Endothelial cell of umbilical vein (primary cell): ENCODE measurements around the gene PYGO1. TPM values are rescaled to one million over a fixed set of nuclear protein-coding genes. Genes with fewer than 3 reads are reported as not detected.
A peak's percentile ranks its signal among the peaks of the same experiment; 100 is the strongest.

Experiments
- BruUV-seq: library from RNA; stranded (reverse); fragments of 400-500 nt; replicated peaks from 2 replicates; lab custom pipeline; 2021; lab: Mats Ljungman, UMichigan
- CTCF ChIA-PET: fragments of 300-600, 350-600 bp; sonication (Branson Sonifier 250); formaldehyde crosslinking; loops from one replicate; lab custom pipeline; 2021; ENCODE audit warnings: antibody characterized with exemption, inconsistent platforms; lab: Charles Lee
- POLR2A ChIA-PET: fragments of 300-600, 350-600 bp; sonication (Branson Sonifier 250); formaldehyde crosslinking; loops from one replicate; lab custom pipeline; 2021; ENCODE audit warnings: antibody characterized with exemption, inconsistent platforms; lab: Charles Lee
- DNase-seq: peaks from one replicate; pipeline ENCODE4 v3.0.0-alpha.2; 2011; ENCODE audit warnings: low read depth, low spot score
- FAIRE-seq: peaks from 2 replicates; lab custom pipeline; 2011; peaks lifted over from hg19 to GRCh38; lab: Jason Lieb, UNC
- H2AFZ ChIP-seq: 2 replicates; pipeline ENCODE4 v1.6.0; 2012; ENCODE audit warnings: low read depth, low read length, control low read depth, inconsistent platforms
- H3K27ac ChIP-seq: 2 replicates; pipeline ENCODE4 v1.5.1; 2011; ENCODE audit warnings: low read depth, mild to moderate bottlenecking, control low read depth, low read length, moderate library complexity; ENCODE audit not compliant: insufficient read depth
- H3K27me3 ChIP-seq, 2 experiments: 2 replicates each; pipeline versions ENCODE4 v1.6.0 to v1.6.1; 2011; ENCODE audit warnings: low read length in 2 of 2, mixed read lengths in 1 of 2; ENCODE audit not compliant: control insufficient read depth in 2 of 2, insufficient read depth in 2 of 2
- H3K36me3 ChIP-seq, 2 experiments: 2 replicates in 1 of 2; 3 replicates in 1 of 2; pipeline ENCODE4 v1.5.1; 2011; ENCODE audit warnings: low read length in 2 of 2, mild to moderate bottlenecking in 1 of 2, moderate library complexity in 1 of 2; ENCODE audit not compliant: control insufficient read depth in 2 of 2, insufficient read depth in 2 of 2; ENCODE audit errors: extremely low read depth in 1 of 2
- H3K4me1 ChIP-seq: 3 replicates; pipeline ENCODE4 v1.5.1; 2011; ENCODE audit warnings: mild to moderate bottlenecking, low read length; ENCODE audit not compliant: control insufficient read depth, insufficient read depth; ENCODE audit errors: extremely low read depth
- H3K4me2 ChIP-seq: 2 replicates; pipeline ENCODE4 v1.6.1; 2011; ENCODE audit warnings: low read length, control low read depth, mixed read lengths; ENCODE audit not compliant: insufficient read depth
- H3K4me3 ChIP-seq, 3 experiments: fragments of 200-600 bp in 1 of 3; sonication (generic), shearing (Covaris generic) in 1 of 3; replicated peaks in 1 of 3; 2 replicates each; pipeline ENCODE4 v1.5.1; 2011 to 2016; ENCODE audit warnings: control low read depth in 3 of 3, low read length in 3 of 3, mild to moderate bottlenecking in 2 of 3, inconsistent platforms in 1 of 3, low read depth in 1 of 3, moderate library complexity in 1 of 3; ENCODE audit not compliant: insufficient read depth in 1 of 3
- H3K79me2 ChIP-seq: 2 replicates; pipeline ENCODE4 v1.6.0; 2012; ENCODE audit warnings: low read length, inconsistent platforms; ENCODE audit not compliant: control insufficient read depth, insufficient read depth
- H3K9ac ChIP-seq: replicated peaks from 2 replicates; pipeline ENCODE3; 2011; ENCODE audit warnings: low read length, control low read depth; ENCODE audit not compliant: insufficient read depth; ENCODE audit errors: extremely low read depth
- H3K9me1 ChIP-seq: replicated peaks from 3 replicates; pipeline ENCODE4 v1.6.0; 2011; ENCODE audit warnings: mild to moderate bottlenecking, low read length; ENCODE audit not compliant: control insufficient read depth, insufficient read depth; ENCODE audit errors: extremely low read depth
- H3K9me3 ChIP-seq: replicated peaks from 2 replicates; pipeline ENCODE4 v1.5.1; 2012; ENCODE audit warnings: low read length, inconsistent platforms; ENCODE audit not compliant: control insufficient read depth, insufficient read depth
- H4K20me1 ChIP-seq: replicated peaks from 2 replicates; pipeline ENCODE3; 2011; ENCODE audit warnings: mild to moderate bottlenecking, low read length; ENCODE audit not compliant: control insufficient read depth, insufficient read depth; ENCODE audit errors: extremely low read depth
- EZH2 ChIP-seq: IDR thresholded peaks from 2 replicates; pipeline ENCODE4 v1.6.1; 2012; ENCODE audit warnings: borderline replicate concordance, low read depth, mild to moderate bottlenecking, moderate library complexity, low read length, inconsistent platforms; ENCODE audit not compliant: severe bottlenecking
- FOS ChIP-seq: IDR thresholded peaks from 2 replicates; pipeline ENCODE4 v1.6.1; 2011; ENCODE audit warnings: mild to moderate bottlenecking, low read length, moderate library complexity, borderline replicate concordance; ENCODE audit not compliant: insufficient read depth
- GATA2 ChIP-seq: IDR thresholded peaks from 2 replicates; pipeline ENCODE4 v1.7.0; 2011; ENCODE audit warnings: low read depth, mild to moderate bottlenecking, moderate library complexity, mixed read lengths, low read length; ENCODE audit not compliant: insufficient read length, insufficient read depth
- JUN ChIP-seq: IDR thresholded peaks from 2 replicates; pipeline ENCODE4 v1.6.1; 2011; ENCODE audit warnings: borderline replicate concordance, low read depth; ENCODE audit not compliant: insufficient read length, insufficient read depth
- MAX ChIP-seq: IDR thresholded peaks from 2 replicates; pipeline ENCODE4 v1.6.1; 2011; ENCODE audit not compliant: insufficient read depth, insufficient read length
- MYC ChIP-seq: IDR thresholded peaks from one replicate; pipeline ENCODE4 v1.6.1; 2011; ENCODE audit warnings: mild to moderate bottlenecking, low read depth, low read length
- POLR2A ChIP-seq: IDR thresholded peaks from 2 replicates; pipeline ENCODE4 v1.6.1; 2012; ENCODE audit warnings: low read depth, mild to moderate bottlenecking, control low read depth, low read length
- POLR2AphosphoS5 ChIP-seq: IDR thresholded peaks from 2 replicates; pipeline ENCODE4 v1.6.1; 2012; ENCODE audit warnings: low read depth, mild to moderate bottlenecking, control low read depth, low read length, moderate library complexity; ENCODE audit not compliant: insufficient read depth
- dilution Hi-C: fragments of 300-500 bp; cut with MboI; formaldehyde crosslinking; loops from one replicate; pipeline ENCODE4 v1.15.0; 2019; ENCODE audit warnings: low sequenced_read_pairs; ENCODE audit not compliant: extremely low pct_ligation_motif_present
- intact Hi-C: fragments of 100-400 bp; cut with micrococcal nuclease; formaldehyde crosslinking; loops from one replicate; pipeline ENCODE4 v1.10.0; 2022
- polyA plus RNA-seq, 4 experiments: library from polyadenylated mRNA; depleted of rRNA in 3 of 4; stranded (reverse) in 3 of 4; unstranded in 1 of 4; fragments of >200 nt; gene quantifications; 2 replicates each; pipeline versions ENCODE4 v1.2.1 to v1.2.3, GENCODE V29; 2011 to 2012; ENCODE audit warnings: missing spikeins in 1 of 4
- total RNA-seq: library from RNA; stranded (reverse); gene quantifications from 2 replicates; pipeline ENCODE4 v1.2.3, GENCODE V29; 2021

The PYGO1 gene
- total and polyA plus RNA-seq, 2 donors (not counting 3 experiments of a cell fraction or from before 2014, with no cell fraction given) = 1.9 to 7.6 TPM

GRCh38 chr15:55562601-55563000 is 25.5 kb downstream of the PYGO1 start:
- H3K9ac ChIP-seq = no peak overlapping the region
- no peaks in the 10 kb centered on the region for H3K9me1 ChIP-seq
- FAIRE-seq = no peak
- BruUV-seq = no TSS peak
- no peaks in the 10 kb centered on the region for H3K9me3 ChIP-seq
- no peaks in the 10 kb centered on the region for H3K27me3 ChIP-seq
- DNase-seq = no peak
- H2AFZ ChIP-seq = no peak overlapping the region
- H4K20me1 ChIP-seq = no peaks in the 10 kb centered on the region
- POLR2A ChIA-PET = no interaction called here
- TF ChIP-seq EZH2 (no peak), JUN (no peak), POLR2AphosphoS5 (no peak)
- H3K4me3 ChIP-seq = no peak overlapping the region
- H3K4me2 ChIP-seq = no peak overlapping the region
- H3K36me3 ChIP-seq = no peaks in the 10 kb centered on the region
- H3K79me2 ChIP-seq = no peaks in the 10 kb centered on the region
- intact Hi-C loops (loop anchor here (1.0 kb wide), 1 partner anchor 16 kb away; no protein-coding TSS in a partner anchor), dilution Hi-C loops (no loop called here)
- CTCF ChIA-PET = no interaction called here
- no peaks in the 10 kb centered on the region for H3K4me1 ChIP-seq
- H3K27ac ChIP-seq = no peak overlapping the region

GRCh38 chr15:55555089-55555488 is 33.1 kb downstream of the PYGO1 start:
- no peak for TF ChIP-seq EZH2
- TF ChIP-seq FOS = no peak
- TF ChIP-seq POLR2AphosphoS5 = no peak
- no peak for TF ChIP-seq JUN
- no peak for TF ChIP-seq MYC
- TF ChIP-seq POLR2A = no peak
- TF ChIP-seq MAX = no peak
- TF ChIP-seq GATA2 = no peak
- BruUV-seq = no TSS peak
- FAIRE-seq (no peak), DNase-seq (peak; percentile 8)
- intact Hi-C loops (no loop called here), dilution Hi-C loops (no loop called here)
- H4K20me1 ChIP-seq = no peaks in the 10 kb centered on the region
- no peaks in the 10 kb centered on the region for H3K4me1 ChIP-seq
- H3K9ac ChIP-seq = no peak overlapping the region
- H3K27me3 ChIP-seq = no peaks in the 10 kb centered on the region
- H3K79me2 ChIP-seq = no peaks in the 10 kb centered on the region
- no peak overlapping the region for H3K27ac ChIP-seq
- H3K9me1 ChIP-seq = no peaks in the 10 kb centered on the region
- no peak overlapping the region for H3K4me3 ChIP-seq
- CTCF ChIA-PET = no interaction called here
- peaks cover 2% of the 10 kb centered on the region for H3K9me3 ChIP-seq
- H3K4me2 ChIP-seq = no peak overlapping the region
- H3K36me3 ChIP-seq = no peaks in the 10 kb centered on the region
- no peak overlapping the region for H2AFZ ChIP-seq
- POLR2A ChIA-PET = no interaction called here
